ENCODE measurements around the gene GABBR2.

DNA sequence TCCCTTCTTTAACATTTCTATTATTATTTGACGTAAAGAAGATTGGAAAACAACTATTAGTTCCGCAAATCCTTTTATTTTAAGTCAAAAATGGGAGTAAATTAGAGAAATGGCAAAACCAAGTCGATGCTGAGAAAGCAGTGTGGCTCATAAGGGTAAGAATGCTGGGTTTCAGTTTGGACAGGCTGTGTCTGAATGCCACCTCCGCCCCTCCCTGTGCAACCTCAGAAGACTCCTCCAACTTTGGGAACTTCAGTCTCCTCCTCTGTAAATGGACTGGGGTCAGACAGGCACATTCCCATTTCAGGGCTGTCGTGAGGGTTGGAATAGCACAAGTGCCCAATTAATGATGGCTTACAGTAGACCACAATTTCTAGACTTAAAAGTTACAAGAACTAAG is 154.0 kb downstream of the GABBR2 start:
- TF ChIP-seq EZH2 (IDR thresholded peaks at IDR 0.05; ENCODE audit: low read depth, unreplicated experiment) (no peak), NANOG (IDR thresholded peaks at IDR 0.05; ENCODE audit: borderline replicate concordance) (no peak), EZH2phosphoT487 (IDR thresholded peaks at IDR 0.05; ENCODE audit: unreplicated experiment) (no peak), POLR2AphosphoS5 (IDR thresholded peaks at IDR 0.05; ENCODE audit: low read depth) (no peak), JUNB (IDR thresholded peaks at IDR 0.05; ENCODE audit: unreplicated experiment) (no peak), CREB1 (CRISPR knock-in tag; IDR thresholded peaks at IDR 0.05; ENCODE audit: low read depth) (no peak), STAT1 (IDR thresholded peaks at IDR 0.05; ENCODE audit: unreplicated experiment) (no peak)
- TF ChIP-seq, protein P1, sequence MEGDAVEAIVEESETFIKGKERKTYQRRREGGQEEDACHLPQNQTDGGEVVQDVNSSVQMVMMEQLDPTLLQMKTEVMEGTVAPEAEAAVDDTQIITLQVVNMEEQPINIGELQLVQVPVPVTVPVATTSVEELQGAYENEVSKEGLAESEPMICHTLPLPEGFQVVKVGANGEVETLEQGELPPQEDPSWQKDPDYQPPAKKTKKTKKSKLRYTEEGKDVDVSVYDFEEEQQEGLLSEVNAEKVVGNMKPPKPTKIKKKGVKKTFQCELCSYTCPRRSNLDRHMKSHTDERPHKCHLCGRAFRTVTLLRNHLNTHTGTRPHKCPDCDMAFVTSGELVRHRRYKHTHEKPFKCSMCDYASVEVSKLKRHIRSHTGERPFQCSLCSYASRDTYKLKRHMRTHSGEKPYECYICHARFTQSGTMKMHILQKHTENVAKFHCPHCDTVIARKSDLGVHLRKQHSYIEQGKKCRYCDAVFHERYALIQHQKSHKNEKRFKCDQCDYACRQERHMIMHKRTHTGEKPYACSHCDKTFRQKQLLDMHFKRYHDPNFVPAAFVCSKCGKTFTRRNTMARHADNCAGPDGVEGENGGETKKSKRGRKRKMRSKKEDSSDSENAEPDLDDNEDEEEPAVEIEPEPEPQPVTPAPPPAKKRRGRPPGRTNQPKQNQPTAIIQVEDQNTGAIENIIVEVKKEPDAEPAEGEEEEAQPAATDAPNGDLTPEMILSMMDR (conservative IDR thresholded peaks at IDR 0.05; ENCODE audit: low read depth in 2 of 2), result no peak
- TF ChIP-seq, protein P2, sequence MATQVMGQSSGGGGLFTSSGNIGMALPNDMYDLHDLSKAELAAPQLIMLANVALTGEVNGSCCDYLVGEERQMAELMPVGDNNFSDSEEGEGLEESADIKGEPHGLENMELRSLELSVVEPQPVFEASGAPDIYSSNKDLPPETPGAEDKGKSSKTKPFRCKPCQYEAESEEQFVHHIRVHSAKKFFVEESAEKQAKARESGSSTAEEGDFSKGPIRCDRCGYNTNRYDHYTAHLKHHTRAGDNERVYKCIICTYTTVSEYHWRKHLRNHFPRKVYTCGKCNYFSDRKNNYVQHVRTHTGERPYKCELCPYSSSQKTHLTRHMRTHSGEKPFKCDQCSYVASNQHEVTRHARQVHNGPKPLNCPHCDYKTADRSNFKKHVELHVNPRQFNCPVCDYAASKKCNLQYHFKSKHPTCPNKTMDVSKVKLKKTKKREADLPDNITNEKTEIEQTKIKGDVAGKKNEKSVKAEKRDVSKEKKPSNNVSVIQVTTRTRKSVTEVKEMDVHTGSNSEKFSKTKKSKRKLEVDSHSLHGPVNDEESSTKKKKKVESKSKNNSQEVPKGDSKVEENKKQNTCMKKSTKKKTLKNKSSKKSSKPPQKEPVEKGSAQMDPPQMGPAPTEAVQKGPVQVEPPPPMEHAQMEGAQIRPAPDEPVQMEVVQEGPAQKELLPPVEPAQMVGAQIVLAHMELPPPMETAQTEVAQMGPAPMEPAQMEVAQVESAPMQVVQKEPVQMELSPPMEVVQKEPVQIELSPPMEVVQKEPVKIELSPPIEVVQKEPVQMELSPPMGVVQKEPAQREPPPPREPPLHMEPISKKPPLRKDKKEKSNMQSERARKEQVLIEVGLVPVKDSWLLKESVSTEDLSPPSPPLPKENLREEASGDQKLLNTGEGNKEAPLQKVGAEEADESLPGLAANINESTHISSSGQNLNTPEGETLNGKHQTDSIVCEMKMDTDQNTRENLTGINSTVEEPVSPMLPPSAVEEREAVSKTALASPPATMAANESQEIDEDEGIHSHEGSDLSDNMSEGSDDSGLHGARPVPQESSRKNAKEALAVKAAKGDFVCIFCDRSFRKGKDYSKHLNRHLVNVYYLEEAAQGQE (IDR thresholded peaks at IDR 0.05; ENCODE audit: unreplicated experiment), result no peak
- TF ChIP-seq, protein P3, sequence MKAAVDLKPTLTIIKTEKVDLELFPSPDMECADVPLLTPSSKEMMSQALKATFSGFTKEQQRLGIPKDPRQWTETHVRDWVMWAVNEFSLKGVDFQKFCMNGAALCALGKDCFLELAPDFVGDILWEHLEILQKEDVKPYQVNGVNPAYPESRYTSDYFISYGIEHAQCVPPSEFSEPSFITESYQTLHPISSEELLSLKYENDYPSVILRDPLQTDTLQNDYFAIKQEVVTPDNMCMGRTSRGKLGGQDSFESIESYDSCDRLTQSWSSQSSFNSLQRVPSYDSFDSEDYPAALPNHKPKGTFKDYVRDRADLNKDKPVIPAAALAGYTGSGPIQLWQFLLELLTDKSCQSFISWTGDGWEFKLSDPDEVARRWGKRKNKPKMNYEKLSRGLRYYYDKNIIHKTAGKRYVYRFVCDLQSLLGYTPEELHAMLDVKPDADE (IDR thresholded peaks at IDR 0.05), result no peak

Data from GM23338 (cell line).